ENCODE results near the gene CHST7. TPM values are rescaled to one million over a fixed set of nuclear protein-coding genes. Genes with fewer than 3 reads are reported as not detected.

CHST7 gene
- total and polyA plus RNA-seq, 2 of the 13 experiments (the other 11 are each of a cell fraction or from before 2014, with no cell fraction given), result 2.4 to 5.2 TPM

DNA sequence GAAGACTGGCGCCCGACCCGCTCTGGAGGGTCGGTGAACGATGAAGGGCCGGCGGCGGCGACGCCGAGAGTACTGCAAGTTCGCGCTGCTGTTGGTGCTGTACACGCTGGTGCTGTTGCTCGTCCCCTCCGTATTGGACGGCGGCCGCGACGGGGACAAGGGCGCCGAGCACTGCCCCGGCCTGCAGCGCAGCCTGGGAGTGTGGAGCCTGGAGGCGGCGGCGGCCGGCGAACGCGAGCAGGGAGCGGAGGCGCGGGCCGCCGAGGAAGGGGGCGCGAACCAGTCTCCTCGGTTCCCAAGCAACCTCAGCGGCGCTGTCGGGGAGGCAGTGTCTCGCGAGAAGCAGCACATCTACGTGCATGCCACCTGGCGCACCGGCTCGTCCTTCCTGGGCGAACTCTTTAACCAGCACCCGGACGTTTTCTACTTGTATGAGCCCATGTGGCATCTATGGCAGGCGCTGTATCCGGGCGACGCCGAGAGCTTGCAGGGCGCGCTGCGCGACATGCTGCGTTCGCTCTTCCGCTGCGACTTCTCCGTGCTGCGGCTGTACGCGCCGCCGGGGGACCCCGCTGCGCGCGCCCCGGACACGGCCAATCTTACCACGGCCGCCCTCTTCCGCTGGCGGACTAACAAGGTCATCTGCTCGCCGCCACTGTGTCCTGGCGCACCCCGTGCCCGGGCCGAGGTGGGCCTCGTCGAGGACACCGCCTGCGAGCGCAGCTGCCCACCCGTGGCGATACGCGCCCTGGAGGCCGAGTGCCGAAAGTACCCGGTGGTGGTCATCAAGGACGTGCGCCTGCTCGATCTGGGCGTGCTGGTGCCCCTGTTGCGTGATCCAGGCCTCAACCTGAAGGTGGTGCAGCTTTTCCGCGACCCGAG is 568 bp downstream of the CHST7 start (continued):
- TF ChIP-seq ZMYM2 (CRISPR knock-in tag; IDR thresholded peaks at IDR 0.05) (0 out of 2 replicates have a peak, but pooled peaks have one; percentile 23), RORA (CRISPR knock-in tag; IDR thresholded peaks at IDR 0.05) (no peak), THAP11 (CRISPR knock-in tag; IDR thresholded peaks at IDR 0.05) (0 out of 2 replicates have a peak, but pooled peaks have one; percentile 34), NCOA1 (CRISPR knock-in tag; IDR thresholded peaks at IDR 0.05) (peak; percentile 89), ZNF747 (CRISPR knock-in tag; IDR thresholded peaks at IDR 0.05; ENCODE audit: borderline replicate concordance) (no peak), ZNF558 (CRISPR knock-in tag; IDR thresholded peaks at IDR 0.05; ENCODE audit: borderline replicate concordance) (peak; percentile 55; the same call in 1 of the 2 replicates), KAT7 (CRISPR knock-in tag; IDR thresholded peaks at IDR 0.05; ENCODE audit: borderline replicate concordance) (0 out of 2 replicates have a peak, but pooled peaks have one; percentile 60), ZNF446 (CRISPR knock-in tag; IDR thresholded peaks at IDR 0.05) (peak; percentile 26; the same call in 1 of the 2 replicates)
- TF ChIP-seq, protein P1, sequence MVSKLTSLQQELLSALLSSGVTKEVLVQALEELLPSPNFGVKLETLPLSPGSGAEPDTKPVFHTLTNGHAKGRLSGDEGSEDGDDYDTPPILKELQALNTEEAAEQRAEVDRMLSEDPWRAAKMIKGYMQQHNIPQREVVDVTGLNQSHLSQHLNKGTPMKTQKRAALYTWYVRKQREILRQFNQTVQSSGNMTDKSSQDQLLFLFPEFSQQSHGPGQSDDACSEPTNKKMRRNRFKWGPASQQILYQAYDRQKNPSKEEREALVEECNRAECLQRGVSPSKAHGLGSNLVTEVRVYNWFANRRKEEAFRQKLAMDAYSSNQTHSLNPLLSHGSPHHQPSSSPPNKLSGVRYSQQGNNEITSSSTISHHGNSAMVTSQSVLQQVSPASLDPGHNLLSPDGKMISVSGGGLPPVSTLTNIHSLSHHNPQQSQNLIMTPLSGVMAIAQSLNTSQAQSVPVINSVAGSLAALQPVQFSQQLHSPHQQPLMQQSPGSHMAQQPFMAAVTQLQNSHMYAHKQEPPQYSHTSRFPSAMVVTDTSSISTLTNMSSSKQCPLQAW (CRISPR knock-in tag; IDR thresholded peaks at IDR 0.05), result 0 out of 2 replicates have a peak, but pooled peaks have one; percentile 44
- TF ChIP-seq, protein P2, sequence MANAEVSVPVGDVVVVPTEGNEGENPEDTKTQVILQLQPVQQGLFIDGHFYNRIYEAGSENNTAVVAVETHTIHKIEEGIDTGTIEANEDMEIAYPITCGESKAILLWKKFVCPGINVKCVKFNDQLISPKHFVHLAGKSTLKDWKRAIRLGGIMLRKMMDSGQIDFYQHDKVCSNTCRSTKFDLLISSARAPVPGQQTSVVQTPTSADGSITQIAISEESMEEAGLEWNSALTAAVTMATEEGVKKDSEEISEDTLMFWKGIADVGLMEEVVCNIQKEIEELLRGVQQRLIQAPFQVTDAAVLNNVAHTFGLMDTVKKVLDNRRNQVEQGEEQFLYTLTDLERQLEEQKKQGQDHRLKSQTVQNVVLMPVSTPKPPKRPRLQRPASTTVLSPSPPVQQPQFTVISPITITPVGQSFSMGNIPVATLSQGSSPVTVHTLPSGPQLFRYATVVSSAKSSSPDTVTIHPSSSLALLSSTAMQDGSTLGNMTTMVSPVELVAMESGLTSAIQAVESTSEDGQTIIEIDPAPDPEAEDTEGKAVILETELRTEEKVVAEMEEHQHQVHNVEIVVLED (CRISPR knock-in tag; IDR thresholded peaks at IDR 0.05; ENCODE audit: borderline replicate concordance), result 0 out of 2 replicates have a peak, but pooled peaks have one; percentile 50

Data from HepG2 (cell line).